ENCODE data around the gene MSH5. TPM values are rescaled to one million over a fixed set of nuclear protein-coding genes. Genes with fewer than 3 reads are reported as not detected.
"Not testable (repeated sequence)": the region's sequence is repeated elsewhere in the genome, so short reads cannot be mapped to it uniquely, and the experiment has no call there.

MSH5 gene
- total RNA-seq, 1 donor from 2014 or later, result 6.1 TPM

GRCh38 chr6:31801031-31801927, 61.5 kb downstream of the MSH5 start:
- not testable (repeated sequence) for DNase-seq (ENCODE audit: low read depth, low spot score)

- no peak for DNase-seq (ENCODE audit: low read depth, low spot score)
Measured at GRCh38 chr6:31805939-31806469, 66.2 kb downstream of the MSH5 start.

DNA sequence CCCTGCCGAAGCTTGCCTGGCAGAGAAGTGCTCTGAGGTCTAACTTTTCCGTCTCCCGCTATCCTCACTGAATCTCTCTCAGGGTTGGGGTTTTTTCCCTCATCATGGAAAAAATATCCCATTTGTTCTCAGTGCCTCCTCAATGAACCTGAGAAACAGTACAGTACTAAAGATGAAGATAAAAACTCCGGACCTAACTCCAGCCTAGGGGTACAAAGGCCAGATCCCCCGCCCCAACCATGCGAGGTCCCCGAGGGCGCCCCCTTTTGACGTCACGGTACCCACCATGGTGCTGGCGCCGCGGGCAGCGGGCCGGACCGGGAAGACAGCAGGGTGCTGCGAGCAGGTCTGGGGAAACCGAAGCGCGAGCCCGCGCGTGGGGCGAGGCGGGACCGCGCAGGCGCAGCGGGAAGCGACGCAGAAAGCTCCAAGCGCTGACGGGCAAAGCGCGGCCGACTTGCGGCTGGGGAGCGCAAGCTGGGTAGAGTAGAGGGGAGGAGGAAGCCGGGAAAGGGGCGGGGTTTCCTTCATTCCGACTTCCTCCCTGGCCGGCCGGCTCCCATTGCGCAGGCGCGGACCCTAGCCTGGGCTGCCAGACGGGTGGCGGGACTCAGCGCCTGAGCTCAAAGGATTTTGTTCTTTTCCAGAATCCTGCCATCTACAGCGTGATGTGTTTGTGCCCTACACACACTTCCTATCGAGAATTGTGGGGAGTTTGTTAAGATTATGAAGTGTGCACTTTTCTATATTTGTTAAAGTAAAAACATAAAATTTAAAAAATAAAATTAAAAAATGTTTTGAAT, 66.9 kb downstream of the MSH5 start, which contains the start of gene LSM2:
TSS of gene LSM2 (minus strand) at position 497 of the 803 bp plus-strand sequence. CDS start at position 288, 209 bp downstream.
- DNase-seq (ENCODE audit: low read depth, low spot score), result peak; percentile 85

GRCh38 chr6:31808599-31808998, 68.8 kb downstream of the MSH5 start:
- not testable (repeated sequence) for DNase-seq (ENCODE audit: low read depth, low spot score)

DNA sequence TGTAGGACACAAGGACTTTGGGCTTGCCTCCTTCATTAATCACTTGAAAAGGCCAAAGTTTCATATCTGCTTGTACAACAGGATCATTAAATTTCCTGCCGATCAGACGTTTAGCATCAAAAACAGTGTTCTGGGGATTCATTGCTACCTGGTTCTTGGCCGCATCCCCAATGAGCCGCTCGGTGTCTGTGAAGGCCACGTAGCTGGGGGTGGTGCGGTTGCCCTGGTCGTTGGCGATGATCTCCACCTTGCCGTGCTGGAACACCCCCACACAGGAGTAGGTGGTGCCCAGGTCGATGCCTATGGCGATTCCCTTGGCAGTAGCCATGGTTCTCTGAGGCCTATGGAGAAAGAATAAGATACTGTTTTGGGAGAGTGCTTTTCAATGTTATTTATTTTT, 71.8 kb downstream of the MSH5 start:
- no peak for DNase-seq (ENCODE audit: low read depth, low spot score)

Other genes starting within 250 kb of the MSH5 start
- gene MICB, start 241.9 kb upstream of the MSH5 start, total RNA-seq, result 24.8 and 29.2 TPM in 2 replicates
- not detected in 2 replicates for gene MCCD1, start 211.0 kb upstream of the MSH5 start, total RNA-seq
- gene DDX39B, start 198.0 kb upstream of the MSH5 start, total RNA-seq, result 507 and 634 TPM in 2 replicates
- 0.42 and 0.59 TPM in 2 replicates for gene ATP6V1G2, start 193.4 kb upstream of the MSH5 start, total RNA-seq
- 21.9 and 30.1 TPM in 2 replicates for gene NFKBIL1, start 192.4 kb upstream of the MSH5 start, total RNA-seq
- gene LTA, start 167.7 kb upstream of the MSH5 start, total RNA-seq, result 0.07 TPM in 1 of 2 replicates, not detected in the other
- not detected in 2 replicates for gene TNF, start 164.4 kb upstream of the MSH5 start, total RNA-seq
- gene LTB, start 157.6 kb upstream of the MSH5 start, total RNA-seq, result 1.6 and 2.2 TPM in 2 replicates
- 0.14 and 0.73 TPM in 2 replicates for gene LST1, start 153.7 kb upstream of the MSH5 start, total RNA-seq
- gene NCR3, start 147.0 kb upstream of the MSH5 start, total RNA-seq, result not detected in 2 replicates
- not detected in 2 replicates for gene AIF1, start 124.8 kb upstream of the MSH5 start, total RNA-seq
- 33.6 and 36.4 TPM in 2 replicates for gene PRRC2A, start 119.3 kb upstream of the MSH5 start, total RNA-seq
- 110 and 116 TPM in 2 replicates for gene BAG6, start 87.3 kb upstream of the MSH5 start, total RNA-seq
- 0.40 and 0.46 TPM in 2 replicates for gene APOM, start 84.1 kb upstream of the MSH5 start, total RNA-seq
- gene C6orf47, start 79.2 kb upstream of the MSH5 start, total RNA-seq, result 18.7 and 20.5 TPM in 2 replicates
- gene GPANK1, start 75.0 kb upstream of the MSH5 start, total RNA-seq, result 12.1 and 12.5 TPM in 2 replicates
- gene CSNK2B, start 73.9 kb upstream of the MSH5 start, total RNA-seq, result 98.5 and 102 TPM in 2 replicates
- 1.5 and 1.9 TPM in 2 replicates for gene LY6G5B, start 70.0 kb upstream of the MSH5 start, total RNA-seq
- 0.86 and 0.88 TPM in 2 replicates for gene LY6G5C, start 58.9 kb upstream of the MSH5 start, total RNA-seq
- 37.3 and 65.3 TPM in 2 replicates for gene ABHD16A, start 36.7 kb upstream of the MSH5 start, total RNA-seq
- gene LY6G6F, start 33.1 kb upstream of the MSH5 start, total RNA-seq, result not detected in 2 replicates
- gene LY6G6D, start 24.7 kb upstream of the MSH5 start, total RNA-seq, result not detected in 2 replicates
- gene LY6G6C, start 18.3 kb upstream of the MSH5 start, total RNA-seq, result not detected in 2 replicates
- gene MPIG6B, start 16.6 kb upstream of the MSH5 start, total RNA-seq, result not detected in 2 replicates
- gene DDAH2, start 10.7 kb upstream of the MSH5 start, total RNA-seq, result 84.0 and 89.4 TPM in 2 replicates
- gene CLIC1, start 3.5 kb upstream of the MSH5 start, total RNA-seq, result 860 and 926 TPM in 2 replicates
- 0.78 and 0.92 TPM in 2 replicates for gene SAPCD1, start 22.7 kb downstream of the MSH5 start, total RNA-seq
- gene VWA7, start 37.3 kb downstream of the MSH5 start, total RNA-seq, result under 0.01 and 0.11 TPM in 2 replicates
- 73.2 and 74.0 TPM in 2 replicates for gene VARS1, start 55.7 kb downstream of the MSH5 start, total RNA-seq
- gene LSM2, start 67.0 kb downstream of the MSH5 start, total RNA-seq, result 45.8 and 55.3 TPM in 2 replicates
- gene HSPA1L, start 75.3 kb downstream of the MSH5 start, total RNA-seq, result 0.53 and 1.9 TPM in 2 replicates
- 33.6 and 431 TPM in 2 replicates for gene HSPA1A, start 75.5 kb downstream of the MSH5 start, total RNA-seq
- gene HSPA1B, start 87.7 kb downstream of the MSH5 start, total RNA-seq, result 48.7 and 575 TPM in 2 replicates
- 54.3 and 71.7 TPM in 2 replicates for gene NEU1, start 122.8 kb downstream of the MSH5 start, total RNA-seq
- 0.07 TPM in 1 of 2 replicates, not detected in the other for gene SLC44A4, start 139.0 kb downstream of the MSH5 start, total RNA-seq
- gene EHMT2, start 157.7 kb downstream of the MSH5 start, total RNA-seq, result 46.4 and 61.8 TPM in 2 replicates
- 3.5 and 5.2 TPM in 2 replicates for gene ZBTB12, start 162.1 kb downstream of the MSH5 start, total RNA-seq
- gene C2, start 187.7 kb downstream of the MSH5 start, total RNA-seq, result not detected in 2 replicates
- 3.4 and 4.0 TPM in 2 replicates for gene CFB, start 206.1 kb downstream of the MSH5 start, total RNA-seq
- gene NELFE, start 219.0 kb downstream of the MSH5 start, total RNA-seq, result 110 and 121 TPM in 2 replicates
- gene SKIC2, start 219.2 kb downstream of the MSH5 start, total RNA-seq, result 42.9 and 49.6 TPM in 2 replicates
- gene DXO, start 232.1 kb downstream of the MSH5 start, total RNA-seq, result 10.1 and 11.6 TPM in 2 replicates
- gene C4A, start 242.1 kb downstream of the MSH5 start, total RNA-seq, result 0.46 and 1.3 TPM in 2 replicates